KMS-11 (cell line): Measurements from ENCODE around the gene PROM1.

ENCODE experiments used
- H2AFZ ChIP-seq: fragments of 200-600 bp; sonication (generic); 2 replicates; pipeline ENCODE4 v1.6.1; 2016; ENCODE audit warnings: antibody characterized with exemption, mixed run types, low read depth
- H3K27ac ChIP-seq: fragments of 200-600 bp; sonication (generic); 2 replicates; pipeline ENCODE4 v1.6.1; 2016; ENCODE audit warnings: mild to moderate bottlenecking, mixed run types
- H3K27me3 ChIP-seq: fragments of 200-600 bp; sonication (generic); 2 replicates; pipeline ENCODE4 v1.6.1; 2017; ENCODE audit warnings: mild to moderate bottlenecking, low read depth, mixed run types, moderate library complexity; ENCODE audit not compliant: insufficient read depth
- H3K36me3 ChIP-seq: fragments of 200-600 bp; sonication (generic); 2 replicates; pipeline ENCODE4 v1.6.1; 2017; ENCODE audit warnings: mild to moderate bottlenecking, mixed run types; ENCODE audit not compliant: insufficient read depth
- H3K4me1 ChIP-seq: fragments of 200-600 bp; sonication (generic); 2 replicates; pipeline ENCODE4 v1.6.1; 2016; ENCODE audit warnings: mild to moderate bottlenecking, low read depth, mixed run types; ENCODE audit not compliant: poor library complexity, severe bottlenecking
- H3K4me2 ChIP-seq: fragments of 200-600 bp; sonication (generic); 2 replicates; pipeline ENCODE4 v1.7.0; 2016; ENCODE audit warnings: mild to moderate bottlenecking, mixed run types
- H3K4me3 ChIP-seq: fragments of 200-600 bp; sonication (generic); IDR thresholded peaks from 2 replicates; pipeline ENCODE4 v1.6.1; 2017; ENCODE audit warnings: low read depth, low read length, mixed read lengths; ENCODE audit not compliant: insufficient read depth
- H3K79me2 ChIP-seq: fragments of 200-600 bp; sonication (generic); 2 replicates; pipeline ENCODE4 v1.6.1; 2016; ENCODE audit warnings: low read depth, mixed run types; ENCODE audit not compliant: insufficient read depth
- H3K9ac ChIP-seq: fragments of 200-600 bp; sonication (generic); 2 replicates; pipeline ENCODE4 v1.6.1; 2016; ENCODE audit warnings: mild to moderate bottlenecking, mixed run types
- H4K20me1 ChIP-seq: fragments of 200-600 bp; sonication (generic); 2 replicates; pipeline ENCODE4 v1.6.1; 2016; ENCODE audit warnings: mild to moderate bottlenecking, mixed run types; ENCODE audit not compliant: insufficient read depth
- TF ChIP-seq, protein P1 (sequence below): fragments of 200-600 bp; sonication (generic); conservative IDR thresholded peaks from 2 replicates; pipeline ENCODE4 v1.6.1; 2017; ENCODE audit warnings: low read depth, mild to moderate bottlenecking, antibody characterized with exemption, low read length, moderate library complexity, mixed read lengths

Gene PROM1

GRCh38 chr4:16106956-16107355 lies 23.1 kb upstream of the PROM1 start:
- Histone ChIP-seq H3K79me2 (no peaks in the 10 kb centered on the region), H3K27ac (no peak overlapping the region), H2AFZ (no peak overlapping the region), H3K4me3 (no peak overlapping the region), H3K36me3 (no peaks in the 10 kb centered on the region), H3K4me1 (no peaks in the 10 kb centered on the region), H3K27me3 (no peaks in the 10 kb centered on the region), H3K9ac (no peak overlapping the region), H4K20me1 (no peaks in the 10 kb centered on the region), H3K4me2 (no peak overlapping the region)
- TF ChIP-seq, protein P1, sequence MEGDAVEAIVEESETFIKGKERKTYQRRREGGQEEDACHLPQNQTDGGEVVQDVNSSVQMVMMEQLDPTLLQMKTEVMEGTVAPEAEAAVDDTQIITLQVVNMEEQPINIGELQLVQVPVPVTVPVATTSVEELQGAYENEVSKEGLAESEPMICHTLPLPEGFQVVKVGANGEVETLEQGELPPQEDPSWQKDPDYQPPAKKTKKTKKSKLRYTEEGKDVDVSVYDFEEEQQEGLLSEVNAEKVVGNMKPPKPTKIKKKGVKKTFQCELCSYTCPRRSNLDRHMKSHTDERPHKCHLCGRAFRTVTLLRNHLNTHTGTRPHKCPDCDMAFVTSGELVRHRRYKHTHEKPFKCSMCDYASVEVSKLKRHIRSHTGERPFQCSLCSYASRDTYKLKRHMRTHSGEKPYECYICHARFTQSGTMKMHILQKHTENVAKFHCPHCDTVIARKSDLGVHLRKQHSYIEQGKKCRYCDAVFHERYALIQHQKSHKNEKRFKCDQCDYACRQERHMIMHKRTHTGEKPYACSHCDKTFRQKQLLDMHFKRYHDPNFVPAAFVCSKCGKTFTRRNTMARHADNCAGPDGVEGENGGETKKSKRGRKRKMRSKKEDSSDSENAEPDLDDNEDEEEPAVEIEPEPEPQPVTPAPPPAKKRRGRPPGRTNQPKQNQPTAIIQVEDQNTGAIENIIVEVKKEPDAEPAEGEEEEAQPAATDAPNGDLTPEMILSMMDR = no peak

GRCh38 chr4:16104520-16104919 lies 20.7 kb upstream of the PROM1 start:
- H3K4me1 ChIP-seq = no peaks in the 10 kb centered on the region
- no peak overlapping the region for H3K9ac ChIP-seq
- no peak overlapping the region for H3K27ac ChIP-seq
- TF ChIP-seq, protein P1 = no peak
- no peaks in the 10 kb centered on the region for H3K27me3 ChIP-seq
- H4K20me1 ChIP-seq = no peaks in the 10 kb centered on the region
- H2AFZ ChIP-seq = no peak overlapping the region
- no peaks in the 10 kb centered on the region for H3K36me3 ChIP-seq
- H3K4me3 ChIP-seq = no peak overlapping the region
- no peaks in the 10 kb centered on the region for H3K79me2 ChIP-seq
- no peak overlapping the region for H3K4me2 ChIP-seq

DNA sequence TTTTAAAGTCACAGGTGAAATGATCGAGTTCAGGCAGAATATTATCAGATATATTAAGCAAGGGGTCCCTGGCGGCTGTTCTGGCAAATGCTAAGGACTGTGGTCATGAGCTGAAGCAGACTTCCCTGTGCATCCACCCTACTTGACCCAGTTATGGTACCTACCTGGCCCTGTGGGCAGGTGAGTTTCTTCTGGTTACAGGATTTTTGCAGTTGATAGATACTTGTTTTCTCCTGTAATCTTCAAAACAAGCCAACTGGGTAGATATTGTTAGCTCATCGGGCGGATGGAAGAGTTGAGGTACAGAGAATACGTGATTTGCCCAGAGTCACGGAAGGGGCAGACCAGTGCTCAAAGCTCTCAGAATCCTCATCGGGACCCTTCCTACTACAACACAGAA lies 18.5 kb upstream of the PROM1 start:
- H3K27me3 ChIP-seq = no peaks in the 10 kb centered on the region
- H3K4me3 ChIP-seq = no peak overlapping the region
- no peak overlapping the region for H3K27ac ChIP-seq
- no peak overlapping the region for H3K9ac ChIP-seq
- H3K4me2 ChIP-seq = no peak overlapping the region
- no peaks in the 10 kb centered on the region for H4K20me1 ChIP-seq
- H3K36me3 ChIP-seq = no peaks in the 10 kb centered on the region
- H3K4me1 ChIP-seq = no peaks in the 10 kb centered on the region
- H2AFZ ChIP-seq = no peak overlapping the region
- H3K79me2 ChIP-seq = no peaks in the 10 kb centered on the region
- TF ChIP-seq, protein P1 = no peak

DNA sequence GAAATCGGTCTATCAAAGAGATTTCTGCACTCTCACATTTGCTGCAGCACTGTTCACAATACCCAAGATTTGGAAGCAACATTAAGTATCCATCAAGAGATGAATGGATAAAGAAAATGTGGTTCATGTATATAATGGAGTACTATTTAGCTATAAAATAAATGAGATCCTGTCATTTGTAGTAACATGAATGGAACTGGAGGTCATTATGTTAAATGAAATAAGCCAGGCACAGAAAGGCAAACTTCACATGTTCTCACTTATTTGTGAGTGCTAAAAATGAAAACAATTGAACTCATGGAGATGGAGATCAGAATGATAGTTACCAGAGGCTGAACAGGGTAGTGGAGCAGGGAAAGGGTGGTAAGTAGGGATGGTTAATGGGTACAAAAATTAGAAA lies 17.0 kb upstream of the PROM1 start:
- Histone ChIP-seq H3K27ac (no peak overlapping the region), H4K20me1 (no peaks in the 10 kb centered on the region), H3K4me2 (no peak overlapping the region), H2AFZ (no peak overlapping the region), H3K4me3 (no peak overlapping the region), H3K27me3 (no peaks in the 10 kb centered on the region), H3K79me2 (no peaks in the 10 kb centered on the region), H3K9ac (no peak overlapping the region), H3K4me1 (no peaks in the 10 kb centered on the region), H3K36me3 (no peaks in the 10 kb centered on the region)
- TF ChIP-seq, protein P1 = no peak
